NCI-H2081 (cell line): ENCODE results near the gene MPZL1.

Experiments used
- DNase-seq, 2 experiments: peaks; one replicate each; lab custom pipeline; 2025; lab: John Stamatoyannopoulos, UW

MPZL1 gene

GRCh38 chr1:167751676-167752075 is 29.9 kb downstream of the MPZL1 start:
- DNase-seq, result no peak

GRCh38 chr1:167752219-167752985 is 30.6 kb downstream of the MPZL1 start:
- no peak for DNase-seq

- no peak for DNase-seq
These were observed 33.9 kb downstream of the MPZL1 start for GRCh38 chr1:167755654-167756053.

- DNase-seq, result no peak
These were observed 35.1 kb downstream of the MPZL1 start for GRCh38 chr1:167756730-167757405.

GRCh38 chr1:167757433-167758309 is 35.9 kb downstream of the MPZL1 start:
- no peak for DNase-seq

- no peak for DNase-seq
These were observed 39.6 kb downstream of the MPZL1 start for GRCh38 chr1:167761400-167761799.

GRCh38 chr1:167762061-167762746 is 40.4 kb downstream of the MPZL1 start:
- DNase-seq, result no peak

GRCh38 chr1:167763525-167764220 is 41.9 kb downstream of the MPZL1 start:
- DNase-seq, result peak in 1 of 2 experiments; percentile 6

- DNase-seq, result no peak
These were observed 42.9 kb downstream of the MPZL1 start for GRCh38 chr1:167764458-167765330.

- DNase-seq, result no peak
These were observed 43.7 kb downstream of the MPZL1 start for GRCh38 chr1:167765496-167765895.

GRCh38 chr1:167766538-167766937 is 44.8 kb downstream of the MPZL1 start:
- DNase-seq, result no peak

- no peak for DNase-seq
These were observed 46.0 kb downstream of the MPZL1 start for GRCh38 chr1:167767761-167768160.

GRCh38 chr1:167770127-167770526 is 48.3 kb downstream of the MPZL1 start:
- DNase-seq, result peak; percentile 44 to 63

GRCh38 chr1:167772436-167772835 is 50.7 kb downstream of the MPZL1 start:
- DNase-seq, result no peak

- no peak for DNase-seq
These were observed 51.7 kb downstream of the MPZL1 start for GRCh38 chr1:167773516-167773915.

- no peak for DNase-seq
These were observed 52.9 kb downstream of the MPZL1 start for GRCh38 chr1:167774710-167775109.

GRCh38 chr1:167775178-167775577 is 53.4 kb downstream of the MPZL1 start:
- no peak for DNase-seq

GRCh38 chr1:167776151-167776550 is 54.4 kb downstream of the MPZL1 start:
- no peak for DNase-seq

GRCh38 chr1:167776616-167777268 is 55.0 kb downstream of the MPZL1 start:
- DNase-seq, result no peak

GRCh38 chr1:167777269-167777650 is 55.5 kb downstream of the MPZL1 start:
- DNase-seq, result no peak
